Keratinocyte (primary cell): ENCODE data around the gene TAX1BP3.

Experiments
- EZH2 ChIP-seq: IDR thresholded peaks from one replicate; pipeline ENCODE4 v1.6.1; 2012; ENCODE audit warnings: inconsistent platforms, mild to moderate bottlenecking, low read length, moderate library complexity
- TF ChIP-seq, protein P1 (sequence below), 3 experiments: IDR thresholded peaks in 1 of 3; conservative IDR thresholded peaks in 1 of 3; optimal IDR thresholded peaks in 1 of 3; 2 replicates in 2 of 3; 3 replicates in 1 of 3; pipeline versions ENCODE3 to v1.5.1; 2011; ENCODE audit warnings: low read length in 3 of 3, mild to moderate bottlenecking in 3 of 3, moderate library complexity in 2 of 3, control low read depth in 1 of 3, inconsistent platforms in 1 of 3; ENCODE audit not compliant: insufficient read depth in 2 of 3; ENCODE audit errors: extremely low read depth in 1 of 3

DNA sequence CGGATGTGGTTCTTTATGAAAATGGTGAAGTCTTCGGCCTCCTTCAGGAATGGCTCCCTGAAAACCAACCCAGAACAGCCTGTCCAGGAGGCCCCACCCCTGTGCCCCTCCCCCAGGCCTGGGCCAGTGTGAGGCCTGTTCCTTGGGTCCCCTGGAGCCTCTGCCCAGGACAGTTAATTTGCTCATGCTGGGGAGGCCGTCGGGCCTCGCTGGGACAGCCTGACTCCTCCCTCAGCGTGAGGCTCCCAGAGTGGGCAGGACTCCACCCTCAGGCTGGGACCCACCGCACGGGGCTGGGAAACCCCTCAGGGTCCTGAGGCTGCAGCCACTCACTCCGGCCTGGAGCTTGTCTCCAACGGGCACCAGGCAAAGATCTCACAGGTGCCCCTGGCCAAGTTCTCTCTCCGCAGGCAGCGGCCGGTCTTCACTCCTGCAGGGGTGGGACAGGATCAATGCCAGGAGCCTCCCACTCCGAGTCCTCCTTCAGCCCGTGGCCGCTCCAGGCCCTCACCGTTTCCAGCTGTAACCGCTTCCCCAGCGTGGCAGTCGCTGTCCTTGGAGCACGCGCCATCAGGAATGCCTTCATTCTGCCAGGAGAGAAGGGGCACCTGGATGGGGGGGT lies 21.8 kb upstream of the TAX1BP3 start:
- TF ChIP-seq, protein P1, sequence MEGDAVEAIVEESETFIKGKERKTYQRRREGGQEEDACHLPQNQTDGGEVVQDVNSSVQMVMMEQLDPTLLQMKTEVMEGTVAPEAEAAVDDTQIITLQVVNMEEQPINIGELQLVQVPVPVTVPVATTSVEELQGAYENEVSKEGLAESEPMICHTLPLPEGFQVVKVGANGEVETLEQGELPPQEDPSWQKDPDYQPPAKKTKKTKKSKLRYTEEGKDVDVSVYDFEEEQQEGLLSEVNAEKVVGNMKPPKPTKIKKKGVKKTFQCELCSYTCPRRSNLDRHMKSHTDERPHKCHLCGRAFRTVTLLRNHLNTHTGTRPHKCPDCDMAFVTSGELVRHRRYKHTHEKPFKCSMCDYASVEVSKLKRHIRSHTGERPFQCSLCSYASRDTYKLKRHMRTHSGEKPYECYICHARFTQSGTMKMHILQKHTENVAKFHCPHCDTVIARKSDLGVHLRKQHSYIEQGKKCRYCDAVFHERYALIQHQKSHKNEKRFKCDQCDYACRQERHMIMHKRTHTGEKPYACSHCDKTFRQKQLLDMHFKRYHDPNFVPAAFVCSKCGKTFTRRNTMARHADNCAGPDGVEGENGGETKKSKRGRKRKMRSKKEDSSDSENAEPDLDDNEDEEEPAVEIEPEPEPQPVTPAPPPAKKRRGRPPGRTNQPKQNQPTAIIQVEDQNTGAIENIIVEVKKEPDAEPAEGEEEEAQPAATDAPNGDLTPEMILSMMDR (optimal IDR thresholded peaks at IDR 0.05 in 1 of 3, IDR thresholded peaks at IDR 0.05 in 1 of 3, conservative IDR thresholded peaks at IDR 0.05 in 1 of 3; ENCODE audit: extremely low read depth in 1 of 3, insufficient read depth in 2 of 3, low read length in 3 of 3), result no peak
- no peak for TF ChIP-seq EZH2
